ENCODE measurements around the gene COL6A5. TPM values are rescaled to one million over a fixed set of nuclear protein-coding genes. Genes with fewer than 3 reads are reported as not detected.

The COL6A5 gene
- total and polyA plus RNA-seq, 9 of the 15 experiments (the other 6 are each of a cell fraction or from before 2014, with no cell fraction given) = 1.5 to 9.7 (median 5.6) TPM

GRCh38 chr3:130345487-130346079 is at the start of gene COL6A5 (continued):
- TF ChIP-seq ZNF592 (IDR thresholded peaks at IDR 0.05) = no peak
- TF ChIP-seq EP300 (IDR thresholded peaks at IDR 0.05; ENCODE audit: low read length) = peak; percentile 14; the same call in 1 of the 2 replicates
- peak; percentile 81; the same call in 1 of the 2 replicates for TF ChIP-seq TEAD4 (IDR thresholded peaks at IDR 0.05; ENCODE audit: low read length)
- no peak for TF ChIP-seq TEAD4 (CRISPR knock-in tag; IDR thresholded peaks at IDR 0.05; ENCODE audit: borderline replicate concordance)
- TF ChIP-seq ZNF431 (CRISPR knock-in tag; IDR thresholded peaks at IDR 0.05) = no peak
- peak; percentile 50; the same call in 1 of the 2 replicates for TF ChIP-seq SMARCE1 (IDR thresholded peaks at IDR 0.05)
- no peak for TF ChIP-seq ELK3 (CRISPR knock-in tag; IDR thresholded peaks at IDR 0.05)
- TF ChIP-seq ZFP36 (IDR thresholded peaks at IDR 0.05; ENCODE audit: low read depth, low read length, partially characterized antibody) = no peak
- TF ChIP-seq SP1 (CRISPR knock-in tag; IDR thresholded peaks at IDR 0.05) = no peak
- no peak for TF ChIP-seq ZHX1 (conservative IDR thresholded peaks at IDR 0.05; ENCODE audit: low read length)
- TF ChIP-seq HES1 (IDR thresholded peaks at IDR 0.05; ENCODE audit: low read depth) = 0 out of 2 replicates have a peak, but pooled peaks have one; percentile 12
- TF ChIP-seq BMI1 (IDR thresholded peaks at IDR 0.05; ENCODE audit: low read length) = no peak
- no peak for TF ChIP-seq NR2C1 (IDR thresholded peaks at IDR 0.05)
- TF ChIP-seq NR2C1 (tag; IDR thresholded peaks at IDR 0.05) = no peak
- TF ChIP-seq PPARD (CRISPR knock-in tag; IDR thresholded peaks at IDR 0.05) = no peak
- TF ChIP-seq HNRNPLL (IDR thresholded peaks at IDR 0.05; ENCODE audit: low read depth, low read length, poor library complexity, severe bottlenecking) = peak; percentile 89
- TF ChIP-seq ARID1B (IDR thresholded peaks at IDR 0.05) = peak; percentile 75
- TF ChIP-seq ZBTB9 (CRISPR knock-in tag; IDR thresholded peaks at IDR 0.05) = no peak
- TF ChIP-seq ZNF197 (CRISPR knock-in tag; IDR thresholded peaks at IDR 0.05; ENCODE audit: low read depth) = no peak
- TF ChIP-seq CTBP1 (IDR thresholded peaks at IDR 0.05; ENCODE audit: borderline replicate concordance) = peak; percentile 29; the same call in 1 of the 2 replicates

Measured in K562 (cell line).